ENCODE measurements around the gene RRP7A. TPM values are rescaled to one million over a fixed set of nuclear protein-coding genes. Genes with fewer than 3 reads are reported as not detected.

RRP7A gene
- total and polyA plus RNA-seq, 2 of the 13 experiments (the other 11 are each of a cell fraction or from before 2014, with no cell fraction given) = 15.3 to 41.6 TPM

GRCh38 chr22:42553475-42554361 lies 34.1 kb upstream of the RRP7A start, which contains the start of gene SERHL2 (continued):
- TF ChIP-seq ONECUT2 (CRISPR knock-in tag; IDR thresholded peaks at IDR 0.05) (no peak), HOMEZ (CRISPR knock-in tag; IDR thresholded peaks at IDR 0.05; ENCODE audit: low read depth) (peak; percentile 53; the same call in 1 of the 2 replicates), ZSCAN29 (CRISPR knock-in tag; conservative IDR thresholded peaks at IDR 0.05) (no peak), MXD4 (CRISPR knock-in tag; IDR thresholded peaks at IDR 0.05) (0 out of 2 replicates have a peak, but pooled peaks have one; percentile 16), HMGXB4 (CRISPR knock-in tag; IDR thresholded peaks at IDR 0.05; ENCODE audit: borderline replicate concordance in 1 of 2, low read depth in 1 of 2) (peak in 1 of 2 experiments; percentile 45; a peak in 1 of 4 replicates), ZNF232 (CRISPR knock-in tag; IDR thresholded peaks at IDR 0.05; ENCODE audit: borderline replicate concordance) (0 out of 2 replicates have a peak, but pooled peaks have one; percentile 53), EZH2 (conservative IDR thresholded peaks at IDR 0.05; ENCODE audit: low read depth, low read length) (no peak), ZNF121 (CRISPR knock-in tag; IDR thresholded peaks at IDR 0.05) (peak; percentile 60; the same call in 1 of the 2 replicates), ZBTB21 (CRISPR knock-in tag; IDR thresholded peaks at IDR 0.05) (no peak), FUBP1 (CRISPR knock-in tag; IDR thresholded peaks at IDR 0.05; ENCODE audit: borderline replicate concordance) (peak; percentile 70; the same call in 1 of the 2 replicates), TFDP2 (CRISPR knock-in tag; IDR thresholded peaks at IDR 0.05) (peak; percentile 75), CAMTA2 (CRISPR knock-in tag; IDR thresholded peaks at IDR 0.05; ENCODE audit: borderline replicate concordance) (0 out of 2 replicates have a peak, but pooled peaks have one; percentile 25), ZNF556 (CRISPR knock-in tag; IDR thresholded peaks at IDR 0.05; ENCODE audit: borderline replicate concordance) (0 out of 2 replicates have a peak, but pooled peaks have one; percentile 59), ZNF33B (CRISPR knock-in tag; IDR thresholded peaks at IDR 0.05) (0 out of 2 replicates have a peak, but pooled peaks have one; percentile 19), ZNF280D (CRISPR knock-in tag; IDR thresholded peaks at IDR 0.05) (no peak)
